ENCODE results near the gene MAPK8.

DNA sequence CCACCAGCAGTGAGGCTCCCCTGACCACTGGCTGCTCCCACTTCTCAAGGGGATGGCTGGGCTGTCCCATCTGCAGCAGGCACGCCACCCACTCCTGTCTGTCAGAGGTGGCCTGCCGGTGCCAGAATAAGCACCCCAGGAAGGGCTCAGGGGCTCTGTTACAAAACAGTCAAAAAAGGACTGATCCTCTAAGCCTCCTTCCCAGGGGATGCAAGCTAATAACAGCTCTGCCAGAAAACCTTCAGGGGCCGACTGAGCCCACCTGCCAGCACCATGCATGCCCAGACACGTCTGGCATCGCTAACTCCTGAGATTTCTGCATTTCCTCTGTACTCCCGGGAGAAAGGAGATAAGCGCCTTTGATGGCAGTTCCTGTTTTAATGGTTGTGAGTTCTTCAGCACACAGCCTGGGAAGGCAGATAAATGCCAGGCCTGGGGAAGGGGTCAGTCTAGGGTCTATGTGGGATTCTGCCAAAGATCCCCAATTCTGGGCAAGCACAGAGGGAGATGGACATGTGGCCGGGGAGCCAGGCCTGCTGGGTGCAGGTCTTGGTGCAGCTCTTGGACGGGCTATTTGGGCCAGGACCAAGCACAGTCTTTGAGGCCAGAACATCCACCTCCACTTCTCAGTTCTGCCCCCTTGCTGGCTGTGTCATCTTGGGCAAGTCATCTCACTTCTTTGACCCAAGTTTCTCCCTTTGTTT lies 170.0 kb downstream of the MAPK8 start:
- TF ChIP-seq YY1 (IDR thresholded peaks at IDR 0.05; ENCODE audit: insufficient read depth, insufficient read length) (no peak), ZNF274 (IDR thresholded peaks at IDR 0.05; ENCODE audit: low read depth, low read length) (no peak)
